IPS-18c (cell line): ENCODE data around the gene CYP2A6.
"Not testable (repeated sequence)": the region's sequence is repeated elsewhere in the genome, so short reads cannot be mapped to it uniquely, and the experiment has no call there.

Source experiments
- H3K4me3 ChIP-seq: 2 replicates; pipeline ENCODE4 v1.7.0; 2013; ENCODE audit warnings: low read depth, mild to moderate bottlenecking, low read length, moderate library complexity; ENCODE audit not compliant: insufficient read depth
- H3K9me3 ChIP-seq: one replicate; pipeline ENCODE4 v1.6.1; 2013; ENCODE audit warnings: mild to moderate bottlenecking, low read length, moderate library complexity; ENCODE audit not compliant: control insufficient read depth, insufficient read depth

CYP2A6 gene

DNA sequence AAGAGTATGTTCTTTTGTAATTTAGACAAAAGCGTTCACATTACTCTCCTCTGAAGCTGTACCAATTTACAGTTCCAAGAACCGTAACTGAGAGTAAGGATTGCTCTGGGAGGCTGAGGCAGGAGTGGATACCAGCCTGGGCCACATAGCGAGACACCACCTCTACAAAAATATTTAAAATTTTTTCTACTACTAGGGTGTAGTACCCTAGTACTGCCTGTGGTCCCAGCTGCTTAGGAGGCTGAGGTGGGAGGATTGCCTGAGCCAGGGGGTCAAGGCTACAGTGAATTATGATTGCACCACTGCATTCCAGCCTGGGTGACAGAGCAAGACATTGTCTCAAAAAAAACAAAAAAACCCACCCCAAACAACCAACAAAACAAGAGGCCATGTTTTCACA lies 12.1 kb upstream of the CYP2A6 start:
- no peaks in the 10 kb centered on the region for H3K9me3 ChIP-seq
- no peak overlapping the region for H3K4me3 ChIP-seq

DNA sequence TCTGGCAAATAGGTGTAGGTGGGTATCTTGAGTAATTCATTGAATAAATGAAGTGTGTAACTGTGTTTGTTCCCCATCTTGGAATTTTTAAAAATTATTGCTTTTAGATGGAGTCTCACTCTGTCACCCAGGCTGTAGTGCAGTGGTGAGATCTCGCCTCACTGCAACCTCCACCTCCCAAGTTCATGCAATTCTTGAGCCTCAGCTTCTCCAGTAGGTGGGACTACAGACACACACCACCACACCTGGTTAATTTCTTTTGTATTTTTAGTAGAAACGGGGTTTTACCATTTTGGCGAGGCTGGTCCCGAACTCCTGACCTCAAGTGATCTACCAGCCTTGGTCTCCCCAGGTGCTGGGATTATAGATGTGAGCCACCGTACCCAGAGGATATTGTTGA lies 7.9 kb upstream of the CYP2A6 start:
- Histone ChIP-seq H3K9me3 (no peaks in the 10 kb centered on the region), H3K4me3 (no peak overlapping the region)

DNA sequence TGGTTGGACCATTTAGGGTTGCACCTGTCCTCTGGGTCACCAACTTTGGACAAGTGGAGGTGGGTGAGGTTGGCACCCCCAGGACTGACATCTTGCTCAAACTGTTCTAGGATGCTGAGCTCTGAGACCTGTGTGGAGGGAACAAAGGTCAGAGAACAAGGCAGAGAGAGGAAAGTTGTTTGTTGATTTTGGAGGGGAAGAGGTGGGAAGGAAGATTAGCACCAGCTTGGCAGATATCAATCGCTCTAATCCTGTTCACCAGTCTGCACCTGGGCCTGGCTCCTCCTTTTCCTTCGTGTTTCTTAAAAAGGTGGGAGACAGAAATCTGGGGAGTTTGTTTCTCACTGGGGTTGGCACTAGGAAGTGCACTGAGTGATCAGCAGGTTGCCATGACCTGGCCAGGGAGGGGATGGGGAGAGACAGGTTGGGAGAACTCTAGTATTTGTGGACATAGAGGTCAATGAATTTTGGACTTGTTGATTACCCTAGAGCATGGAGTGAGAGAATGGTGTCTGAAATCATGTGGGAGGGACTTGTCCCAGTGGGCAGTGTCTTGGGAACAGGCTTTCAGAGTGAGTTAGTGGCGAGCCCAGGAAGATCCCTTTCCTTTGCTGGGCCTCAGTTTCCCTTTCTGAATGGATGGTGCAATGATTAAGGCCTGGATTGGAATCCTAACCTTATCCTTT lies 2.4 kb upstream of the CYP2A6 start:
- not testable (repeated sequence) for H3K9me3 ChIP-seq, H3K4me3 ChIP-seq

DNA sequence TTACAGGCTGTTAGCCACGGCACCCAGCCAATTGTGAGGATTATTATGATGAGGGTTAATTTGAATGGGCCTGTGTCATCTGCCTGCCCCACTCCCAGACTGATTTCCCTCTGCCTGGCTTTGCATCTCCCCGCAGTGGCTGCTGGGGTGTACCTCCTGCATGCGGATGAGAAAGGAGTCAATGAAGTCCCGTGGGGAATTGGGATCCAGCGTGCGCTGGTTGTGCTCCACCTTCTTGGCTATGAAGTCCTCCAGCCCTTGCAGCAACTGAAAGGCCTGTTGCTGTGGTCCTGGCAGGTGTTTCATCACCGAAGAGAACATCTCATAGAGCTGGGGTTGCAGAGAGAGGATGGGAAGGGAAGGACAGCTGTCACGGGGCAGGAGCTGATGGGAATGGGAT lies 3.5 kb downstream of the CYP2A6 start:
- H3K4me3 ChIP-seq, H3K9me3 ChIP-seq: not testable (repeated sequence)

DNA sequence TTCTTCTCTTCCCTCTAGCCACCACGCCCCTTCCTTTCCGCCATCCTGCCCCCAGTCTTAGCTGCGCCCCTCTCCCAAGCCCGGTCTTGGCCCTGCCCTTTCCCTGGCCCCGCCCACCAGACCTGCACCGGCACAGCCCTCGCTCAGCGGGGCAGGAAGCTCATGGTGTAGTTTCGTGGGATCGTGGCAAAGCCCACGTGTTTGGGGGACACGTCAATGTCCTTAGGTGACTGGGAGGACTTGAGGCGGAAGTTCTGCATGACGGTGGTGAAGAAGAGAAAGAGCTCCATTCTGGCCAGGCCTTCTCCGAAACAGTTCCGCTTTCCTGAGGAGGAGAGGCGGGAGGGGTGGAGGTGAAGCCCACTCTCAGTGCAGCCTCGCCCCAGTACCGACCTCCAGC lies 6.6 kb downstream of the CYP2A6 start:
- H3K4me3 ChIP-seq, H3K9me3 ChIP-seq: not testable (repeated sequence)

DNA sequence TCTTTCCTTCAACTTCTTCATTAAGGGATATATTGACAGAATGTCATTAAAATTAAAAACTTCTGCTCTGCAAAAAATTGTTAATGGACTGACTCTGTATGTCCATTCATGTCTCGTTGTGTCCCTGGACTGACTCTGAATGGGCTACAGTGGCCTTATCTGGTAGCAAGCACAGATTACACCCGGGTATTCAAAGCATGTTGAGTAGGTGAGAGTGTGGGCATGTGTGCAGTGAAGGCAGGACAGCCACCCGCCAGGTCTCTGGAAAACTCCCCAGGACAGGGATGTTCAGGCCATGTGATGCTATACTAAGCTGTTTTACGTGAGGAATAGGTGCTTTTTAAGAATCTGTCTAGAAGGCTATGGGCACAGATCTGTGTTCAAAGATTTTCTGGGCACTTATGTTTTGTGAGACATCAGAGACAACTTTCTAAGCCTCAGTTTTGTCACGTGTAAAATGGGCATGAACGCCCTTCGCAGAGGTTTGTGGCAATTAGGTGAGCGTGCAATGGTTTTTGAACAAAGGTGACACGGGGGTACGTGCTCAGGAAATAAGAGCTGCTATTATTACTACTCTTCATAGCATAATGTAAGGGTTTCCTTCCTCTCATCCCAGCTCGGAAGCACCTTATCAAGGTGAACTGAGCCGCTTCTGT lies 7.1 kb downstream of the CYP2A6 start:
- H3K9me3 ChIP-seq, H3K4me3 ChIP-seq: not testable (repeated sequence)

DNA sequence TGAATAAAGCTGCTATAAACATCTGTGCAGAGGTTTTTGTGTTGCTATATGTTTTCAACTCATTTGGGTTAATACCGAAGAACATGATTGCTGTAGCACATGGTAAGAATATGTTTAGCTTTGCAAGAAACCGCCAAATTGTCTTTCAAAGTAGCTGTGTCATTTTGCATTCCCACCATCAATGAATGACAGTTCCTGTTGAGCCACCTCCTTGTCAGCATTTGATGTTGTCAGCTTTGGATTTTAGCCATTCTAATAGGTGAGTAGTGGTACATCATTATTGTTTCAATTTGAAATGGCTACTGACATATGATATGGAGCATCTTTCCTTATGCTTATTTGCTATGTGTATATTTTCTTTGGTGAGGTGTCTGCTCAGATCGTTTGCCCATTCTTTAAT lies 8.2 kb downstream of the CYP2A6 start:
- H3K4me3 ChIP-seq, H3K9me3 ChIP-seq: not testable (repeated sequence)

DNA sequence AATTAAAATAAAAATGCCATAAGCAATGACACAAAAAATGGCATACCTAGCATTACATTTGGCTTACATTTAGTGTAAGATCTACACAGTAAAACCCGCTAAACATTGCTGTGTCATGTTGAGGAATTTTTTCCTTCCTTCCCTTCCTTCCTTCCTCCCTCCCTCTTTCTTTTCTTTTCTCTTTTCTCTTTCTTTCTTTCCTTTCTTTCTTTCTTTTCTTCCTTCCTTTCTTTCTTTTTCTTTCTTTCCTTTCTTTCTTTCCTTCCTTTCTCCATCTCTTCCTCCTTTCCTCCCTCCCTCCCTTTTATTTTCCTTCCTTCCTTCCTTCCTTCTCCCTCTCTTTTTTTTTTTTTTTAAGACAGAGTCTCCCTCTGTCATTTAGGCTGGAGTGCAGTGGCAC lies 11.8 kb downstream of the CYP2A6 start:
- H3K9me3 ChIP-seq, H3K4me3 ChIP-seq: not testable (repeated sequence)

DNA sequence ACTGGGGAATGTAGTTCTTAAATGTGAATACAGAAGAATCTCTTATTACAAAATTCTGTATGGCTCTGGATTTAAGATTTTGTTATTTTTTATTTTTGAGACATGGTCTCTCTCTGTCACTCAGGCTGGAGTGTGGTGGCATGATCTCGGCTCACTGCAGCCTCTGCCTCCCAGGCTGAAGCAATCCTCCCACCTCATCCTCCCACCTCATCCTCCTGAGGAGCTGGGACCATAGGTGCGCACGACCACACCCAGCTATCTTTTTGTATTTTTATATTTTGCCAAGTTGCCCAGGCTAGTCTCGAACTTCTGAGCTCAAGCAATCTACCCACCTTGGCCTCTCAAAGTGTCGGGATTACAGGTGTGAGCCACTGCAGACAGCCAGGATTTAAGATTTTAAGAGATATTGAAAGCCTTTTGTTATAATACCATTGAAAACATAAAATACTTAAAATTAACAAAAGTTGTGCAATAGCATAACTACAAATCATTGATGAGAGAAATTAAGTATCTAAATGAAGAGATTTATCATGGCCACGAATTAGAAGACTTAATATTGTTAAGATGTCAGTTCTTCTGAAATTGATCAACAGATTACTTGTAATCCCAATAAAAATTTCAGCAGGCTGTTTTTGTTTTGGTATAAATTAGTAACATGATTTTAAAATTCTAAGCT lies 13.4 kb downstream of the CYP2A6 start:
- H3K9me3 ChIP-seq = no peaks in the 10 kb centered on the region
- H3K4me3 ChIP-seq = no peak overlapping the region

DNA sequence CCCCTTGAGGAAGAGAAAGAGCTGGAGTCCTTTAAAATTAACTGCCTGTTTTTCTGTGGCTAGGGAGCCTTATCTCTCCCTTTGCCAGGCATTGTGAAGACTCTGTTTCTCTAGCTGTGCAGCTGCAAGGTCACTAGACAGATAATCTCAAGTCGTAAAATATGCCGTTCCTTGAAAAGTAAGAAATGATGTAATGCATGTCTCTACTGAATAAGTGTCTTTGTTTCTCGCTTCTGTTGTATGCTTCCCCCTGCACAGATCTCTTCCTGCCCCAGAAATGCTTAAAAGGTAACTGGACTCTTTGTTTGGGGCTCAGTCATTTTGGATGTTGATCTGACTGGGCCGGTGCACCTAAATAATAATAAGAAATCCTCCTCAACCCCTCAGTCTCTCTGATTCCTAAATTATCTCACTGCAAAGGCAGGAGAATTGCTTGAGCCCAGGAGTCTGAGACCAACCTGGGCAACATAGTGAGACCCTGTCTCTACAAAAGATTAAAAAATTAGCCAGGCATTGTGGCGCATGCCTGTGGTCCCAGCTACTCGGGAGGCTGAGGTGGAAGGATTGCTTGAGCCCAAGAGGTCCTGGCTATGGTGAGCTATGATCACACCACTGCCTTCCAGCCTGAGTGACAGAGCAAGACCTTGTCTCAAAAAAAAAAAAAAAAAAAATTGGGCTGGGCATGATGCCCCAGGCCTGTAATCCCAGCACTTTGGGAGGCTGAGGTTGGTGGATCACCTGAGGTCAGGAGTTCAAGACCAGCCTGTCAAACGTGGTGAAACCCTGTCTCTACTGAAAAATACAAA lies 16.3 kb downstream of the CYP2A6 start:
- not testable (repeated sequence) for H3K4me3 ChIP-seq, H3K9me3 ChIP-seq

DNA sequence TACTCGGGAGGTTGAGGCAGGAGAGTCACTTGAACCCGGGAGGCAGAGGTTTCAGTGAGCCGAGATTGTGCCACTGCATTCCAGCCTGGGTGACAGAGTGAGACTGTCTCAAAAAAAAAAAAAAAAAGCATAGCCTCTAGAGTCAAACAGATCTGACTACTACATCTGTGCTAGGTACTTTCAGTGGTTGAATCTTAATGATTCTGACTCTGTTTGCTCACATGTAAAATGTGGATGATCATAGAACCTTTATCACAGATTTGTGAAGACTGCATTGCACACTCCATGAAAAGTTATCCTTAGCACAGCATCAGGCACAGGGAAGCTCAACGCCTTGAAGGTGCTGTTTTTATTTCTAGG lies 17.8 kb downstream of the CYP2A6 start:
- H3K4me3 ChIP-seq, H3K9me3 ChIP-seq: not testable (repeated sequence)

DNA sequence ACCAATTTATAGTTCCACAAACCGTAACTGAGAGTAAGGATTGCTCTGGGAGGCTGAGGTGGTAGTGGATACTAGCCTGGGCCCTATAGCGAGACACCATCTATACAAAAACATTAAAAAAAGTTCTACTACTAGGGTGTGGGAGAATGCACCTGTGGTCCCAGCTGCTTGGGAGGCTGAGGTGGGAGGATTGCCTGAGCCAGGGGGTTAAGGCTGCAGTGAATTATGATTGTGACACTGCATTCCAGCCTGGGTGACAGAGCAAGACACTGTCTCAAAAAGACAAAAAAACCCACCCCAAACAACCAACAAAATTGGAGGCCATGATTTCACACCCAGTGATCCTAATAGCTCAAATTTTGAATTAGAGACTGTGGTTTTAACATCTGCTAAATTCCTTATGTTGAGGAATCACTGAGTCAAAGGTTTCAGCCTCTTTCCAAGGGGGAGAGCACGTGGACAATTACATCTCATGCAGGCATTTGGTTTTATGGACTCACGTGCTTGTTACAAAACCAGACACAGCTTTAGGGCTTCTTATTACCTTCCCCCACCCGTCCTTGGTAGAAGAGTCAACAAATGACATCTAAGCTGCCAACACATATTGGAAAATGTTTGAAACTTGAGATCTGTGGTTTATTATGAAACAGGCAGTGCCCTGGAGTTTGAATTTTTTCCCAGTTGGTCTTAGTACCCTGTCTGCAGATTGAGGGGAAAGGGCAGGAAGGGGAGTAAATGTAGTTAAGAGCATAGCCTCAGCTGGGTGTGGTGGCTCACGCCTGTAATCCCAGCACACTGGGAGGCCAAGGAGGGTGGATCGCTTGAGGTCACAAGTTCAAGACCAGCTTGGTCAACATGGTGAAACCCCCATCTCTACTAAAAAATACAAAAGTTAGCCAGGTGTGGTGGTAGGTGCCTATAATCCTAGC lies 18.5 kb downstream of the CYP2A6 start:
- no peak overlapping the region for H3K4me3 ChIP-seq
- H3K9me3 ChIP-seq = no peaks in the 10 kb centered on the region

DNA sequence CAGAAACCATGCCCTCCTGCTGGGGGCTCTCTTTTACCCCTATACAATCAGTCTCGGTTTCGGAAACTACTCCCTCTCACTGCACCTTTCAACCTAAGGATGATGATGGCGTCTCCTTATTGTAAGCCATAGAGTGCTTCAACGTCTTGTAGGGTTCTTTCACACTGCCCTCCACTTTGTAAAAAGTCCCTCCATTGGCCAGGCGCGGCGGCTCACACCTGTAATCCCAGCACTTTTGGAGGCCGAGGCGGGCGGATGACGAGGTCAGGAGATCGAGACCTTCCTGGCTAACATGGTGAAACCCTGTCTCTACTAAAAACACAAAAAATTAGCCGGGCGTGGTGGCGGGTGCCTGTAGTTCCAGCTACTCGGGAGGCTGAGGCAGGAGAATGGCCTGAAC lies 19.5 kb downstream of the CYP2A6 start:
- H3K9me3 ChIP-seq, H3K4me3 ChIP-seq: not testable (repeated sequence)

DNA sequence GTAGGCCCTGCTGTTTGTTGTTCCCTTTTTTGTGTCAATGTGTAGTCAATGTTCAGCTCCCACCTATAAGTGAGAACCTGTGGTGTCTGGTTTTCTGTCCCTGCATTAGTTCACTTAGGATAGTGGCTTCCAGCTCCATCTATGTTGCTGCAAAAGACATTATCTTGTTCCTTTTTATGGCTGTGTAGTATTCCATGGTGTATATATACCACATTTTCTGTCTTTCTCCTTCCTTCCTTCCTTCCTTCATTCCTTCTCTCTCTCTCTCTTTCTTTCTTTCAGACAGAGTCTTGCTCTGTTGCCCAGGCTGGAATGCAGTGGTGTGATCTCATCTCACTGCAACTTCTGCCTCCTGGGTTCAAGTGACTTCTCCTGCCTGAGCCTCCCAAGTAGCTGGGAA lies 21.0 kb downstream of the CYP2A6 start:
- Histone ChIP-seq H3K9me3 (no peaks in the 10 kb centered on the region), H3K4me3 (no peak overlapping the region)

DNA sequence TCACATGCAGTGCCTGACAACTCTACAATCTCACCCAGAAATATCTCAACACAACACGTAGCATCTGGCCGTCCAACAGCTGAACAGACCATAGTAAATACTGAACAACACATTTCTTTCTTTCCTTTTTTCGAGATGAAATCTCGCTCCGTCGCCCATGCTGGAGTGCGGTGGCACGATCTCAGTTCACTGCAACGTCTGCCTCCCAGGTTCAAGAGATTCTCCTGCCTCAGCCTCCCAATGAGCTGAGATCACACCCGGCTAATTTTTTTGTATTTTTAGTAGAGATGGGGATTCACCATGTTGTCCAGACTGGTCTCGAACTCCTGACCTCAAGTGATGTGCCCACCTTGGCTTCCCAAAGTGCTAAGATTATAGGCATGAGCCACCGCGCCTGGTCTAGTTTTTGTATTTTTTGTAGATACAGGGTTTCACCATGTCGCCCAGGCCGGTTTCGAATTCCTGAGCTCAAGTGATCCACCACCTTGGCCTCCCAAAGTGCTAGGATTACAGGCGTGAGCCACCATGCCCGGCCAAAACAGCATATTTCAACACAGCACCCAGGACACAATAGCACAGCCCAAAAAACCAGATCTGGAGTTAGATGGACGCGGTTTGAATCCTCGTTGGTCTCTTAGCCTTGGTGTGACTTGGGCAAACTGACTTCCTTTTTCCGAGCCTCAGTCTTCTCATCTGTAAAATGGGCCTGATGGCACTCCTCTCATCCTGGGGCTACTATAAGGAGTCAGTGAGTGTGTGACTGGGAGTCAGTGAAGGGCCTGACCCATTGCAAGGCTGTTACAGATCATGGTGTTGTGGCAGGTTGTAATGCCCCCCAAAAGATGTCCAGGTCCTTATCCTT lies 22.6 kb downstream of the CYP2A6 start:
- Histone ChIP-seq H3K4me3 (no peak overlapping the region), H3K9me3 (no peaks in the 10 kb centered on the region)

DNA sequence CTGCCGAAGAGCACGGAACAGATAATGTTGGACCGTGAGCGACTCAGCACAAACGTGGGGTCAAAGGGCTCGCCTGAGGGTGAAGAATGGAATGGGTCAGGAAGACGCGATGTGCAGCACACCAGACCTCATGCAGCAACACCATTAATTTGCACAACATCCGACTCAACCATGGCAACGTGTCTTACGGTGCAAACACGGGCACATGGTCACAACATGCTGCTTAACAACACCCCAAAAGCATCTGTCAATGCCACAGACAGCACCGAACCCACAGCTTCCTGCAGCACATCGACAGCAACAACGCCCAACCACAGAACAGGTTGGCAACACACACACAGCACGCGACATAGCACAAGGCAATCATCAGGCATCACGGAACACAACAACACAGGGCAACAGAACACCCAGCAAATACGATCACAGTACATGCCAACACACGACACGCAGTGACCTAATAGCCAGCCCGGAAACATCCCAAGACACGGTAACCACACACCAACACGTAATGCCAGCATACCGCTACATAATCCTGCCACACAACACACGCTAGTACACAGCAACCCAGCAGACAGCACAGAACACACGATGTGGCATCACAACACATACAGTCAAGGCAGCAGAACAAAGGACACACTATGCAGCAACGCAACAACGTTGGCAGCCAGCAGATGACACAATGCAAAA lies 23.4 kb downstream of the CYP2A6 start:
- not testable (repeated sequence) for H3K4me3 ChIP-seq, H3K9me3 ChIP-seq
